HG03354 (cell line): ENCODE results near the gene METAP1.
"Not testable (repeated sequence)": the region's sequence is repeated elsewhere in the genome, so short reads cannot be mapped to it uniquely, and the experiment has no call there.

Experiments
- ATAC-seq: cut with Tn5 transposase; IDR thresholded peaks from one replicate; pipeline ENCODE4 v1.9.1; 2021; ENCODE audit warnings: mild to moderate bottlenecking; ENCODE audit not compliant: unreplicated experiment, poor library complexity, severe bottlenecking

METAP1 gene

DNA sequence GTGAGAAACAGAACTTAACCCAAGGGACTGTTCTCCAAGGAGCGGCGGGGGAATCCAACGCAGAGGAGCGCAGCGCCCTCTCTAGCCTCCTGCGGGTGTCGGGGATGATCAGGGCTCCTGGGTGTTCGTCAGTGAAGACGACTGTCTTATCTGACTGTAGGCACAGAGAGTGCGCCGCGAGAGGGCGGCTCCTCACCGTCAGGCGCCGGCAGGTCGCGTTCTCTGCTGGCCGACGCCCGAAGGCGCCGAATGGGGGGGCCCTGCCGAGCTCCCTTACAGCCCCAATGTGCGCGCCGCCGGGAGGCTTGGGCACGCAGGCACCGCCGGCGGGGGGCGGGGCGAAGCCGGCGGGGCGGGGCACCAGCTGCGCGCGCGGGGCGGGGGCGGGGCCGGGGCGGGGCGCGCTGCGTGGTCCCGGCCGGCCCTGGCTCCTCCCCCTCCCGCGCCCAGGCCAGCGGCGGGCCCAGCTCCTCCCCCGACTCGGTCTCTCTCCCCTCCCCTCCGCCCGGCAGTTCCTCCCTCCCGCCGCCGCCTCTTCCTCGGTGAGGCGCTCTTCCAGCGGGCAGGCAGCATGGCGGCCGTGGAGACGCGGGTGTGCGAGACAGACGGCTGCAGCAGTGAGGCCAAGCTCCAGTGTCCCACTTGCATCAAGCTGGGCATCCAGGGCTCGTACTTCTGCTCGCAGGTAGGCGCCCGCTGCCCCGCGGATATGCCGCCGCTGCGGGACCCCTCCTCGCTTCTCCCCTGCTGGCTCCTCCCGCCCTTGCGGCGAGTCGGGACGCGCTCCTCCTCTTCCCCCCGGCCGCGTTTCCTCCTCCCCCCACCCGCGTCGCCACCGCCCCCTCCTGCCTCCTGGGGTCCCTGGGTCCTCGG is at the start of gene METAP1:
METAP1 (plus strand) TSS at position 539 of the 873 bp plus-strand sequence; CDS start at position 572, 33 bp downstream.
- peak; percentile 94 for ATAC-seq

DNA sequence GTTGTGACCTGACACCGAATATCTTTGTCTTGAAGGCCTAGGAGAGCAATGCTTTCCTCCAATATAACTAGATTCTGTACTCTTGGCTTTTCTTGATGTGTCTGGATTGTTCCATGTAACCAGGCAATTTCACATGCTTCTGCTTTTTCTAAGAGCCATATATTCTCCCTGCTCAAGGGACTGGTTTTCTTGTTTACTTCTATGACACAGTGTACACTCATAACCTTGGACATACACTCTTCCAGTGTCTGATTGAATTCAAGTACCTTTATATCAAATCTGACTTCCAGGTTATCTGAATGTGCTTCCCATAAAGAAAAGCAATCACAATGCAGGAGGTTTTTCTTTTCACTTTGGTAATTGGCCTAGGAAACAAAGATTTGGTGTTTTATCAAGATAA is 49.2 kb upstream of the METAP1 start:
- ATAC-seq = no peak

DNA sequence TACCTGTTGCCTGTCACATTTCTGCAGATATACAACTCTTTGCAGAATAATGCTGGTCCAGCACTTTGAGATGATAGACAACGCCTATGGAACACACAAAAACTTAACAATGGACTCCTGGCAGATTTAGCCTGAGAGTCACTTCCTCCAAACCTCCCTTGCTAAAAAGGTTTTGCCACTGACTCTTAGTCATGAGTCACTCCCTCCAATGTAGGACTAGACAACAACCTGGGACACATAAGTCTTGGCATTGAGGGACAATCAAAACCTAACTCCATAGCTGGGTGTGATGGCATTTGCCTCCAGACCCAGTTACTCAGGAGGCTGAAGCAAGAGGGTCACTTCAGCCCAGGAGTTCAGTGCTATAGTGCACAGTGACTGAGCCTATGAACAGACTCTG is 44.6 kb upstream of the METAP1 start:
- ATAC-seq = no peak

DNA sequence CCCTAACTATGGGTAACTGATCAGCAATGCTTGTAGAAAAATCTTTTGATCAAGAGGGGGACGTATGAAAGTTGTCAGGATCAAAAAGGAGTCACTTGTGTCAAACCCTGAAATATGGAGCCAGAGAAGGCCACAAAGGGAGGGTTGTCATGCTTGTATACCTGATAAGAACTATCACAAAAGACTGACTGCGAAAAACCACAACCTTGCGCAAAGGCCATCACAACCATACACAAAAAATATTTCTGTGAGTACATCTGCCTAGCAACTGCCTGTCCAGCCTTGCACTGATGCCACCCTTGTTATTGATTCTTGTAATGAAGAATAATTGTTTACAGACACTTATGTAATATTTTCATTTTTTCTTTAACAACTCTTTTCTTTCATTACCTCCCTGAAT is 43.8 kb upstream of the METAP1 start:
- ATAC-seq = no peak

DNA sequence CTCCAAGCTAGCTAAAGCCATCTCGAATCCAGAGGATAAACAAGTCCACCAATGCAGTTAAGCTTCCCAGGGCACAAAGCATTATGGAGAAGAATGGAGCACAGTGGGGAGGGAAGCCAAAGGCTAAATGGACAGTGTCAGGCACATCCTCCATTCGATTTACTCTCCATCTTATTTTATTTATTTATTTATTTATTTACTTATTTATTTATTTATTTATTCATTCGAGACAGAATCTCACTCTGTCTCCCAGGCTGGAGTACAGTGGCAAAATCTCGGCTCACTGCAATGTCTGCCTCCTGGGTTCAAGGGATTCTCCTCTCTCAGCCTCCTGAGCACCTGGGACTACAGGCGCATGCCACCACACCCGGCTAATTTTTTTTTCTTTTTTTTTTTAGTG is 40.3 kb upstream of the METAP1 start:
- ATAC-seq = no peak

DNA sequence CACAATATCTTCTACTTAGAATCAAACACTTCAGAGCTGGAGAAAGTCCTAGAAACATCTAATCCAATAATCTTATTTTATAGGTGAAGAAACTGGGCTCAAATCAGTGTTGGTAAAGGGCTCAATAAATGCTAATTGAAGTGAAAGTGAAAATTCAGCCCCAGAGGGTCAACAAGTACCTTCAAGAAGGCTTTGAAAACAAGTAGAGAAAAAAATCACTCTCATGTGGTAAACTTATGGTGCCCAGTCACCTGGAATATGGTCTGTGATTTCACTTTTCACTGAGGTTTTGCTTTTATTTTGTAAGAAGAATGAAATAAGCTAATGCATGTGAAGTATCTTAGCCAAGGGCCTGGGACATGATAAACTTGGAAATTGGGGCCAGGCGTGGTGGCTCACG is 37.5 kb upstream of the METAP1 start:
- ATAC-seq = no peak

DNA sequence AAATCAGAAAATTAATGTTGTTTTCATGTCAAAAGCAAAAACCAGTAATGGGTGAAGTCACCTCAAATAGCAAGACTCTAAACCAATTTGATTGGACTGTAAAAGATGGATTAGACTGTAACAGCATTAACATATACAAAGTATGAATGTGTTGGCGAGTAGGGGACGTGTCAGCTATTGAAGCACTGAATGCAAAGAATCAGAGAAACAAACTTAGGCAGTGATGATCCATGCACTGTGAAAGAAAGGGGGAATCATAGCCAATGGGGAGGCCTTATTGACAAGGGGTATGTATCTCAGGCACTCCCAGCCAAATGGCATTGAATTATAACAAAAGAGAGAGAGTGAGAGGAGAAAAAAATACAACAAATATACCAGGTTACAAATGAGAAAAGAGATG is 36.1 kb upstream of the METAP1 start:
- ATAC-seq = no peak

DNA sequence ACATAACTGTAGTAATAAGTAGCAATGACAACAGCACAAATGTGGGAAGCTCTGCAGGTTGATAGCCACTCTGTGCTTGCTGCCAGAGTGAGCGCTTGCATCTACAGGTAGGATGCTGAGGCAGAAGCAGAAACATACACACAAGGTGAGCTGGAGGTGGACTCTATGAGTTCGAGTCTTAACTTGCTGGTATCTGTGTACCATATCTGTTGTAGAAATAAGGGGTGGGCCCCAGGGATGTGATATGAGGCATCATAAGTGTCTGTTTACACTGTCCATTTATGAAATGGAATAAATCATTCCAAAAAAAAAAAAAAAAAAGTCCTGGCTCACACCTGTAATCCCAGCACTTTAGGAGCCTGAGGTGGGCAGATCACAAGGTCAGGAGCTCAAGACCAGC is 33.8 kb upstream of the METAP1 start:
- ATAC-seq = no peak

DNA sequence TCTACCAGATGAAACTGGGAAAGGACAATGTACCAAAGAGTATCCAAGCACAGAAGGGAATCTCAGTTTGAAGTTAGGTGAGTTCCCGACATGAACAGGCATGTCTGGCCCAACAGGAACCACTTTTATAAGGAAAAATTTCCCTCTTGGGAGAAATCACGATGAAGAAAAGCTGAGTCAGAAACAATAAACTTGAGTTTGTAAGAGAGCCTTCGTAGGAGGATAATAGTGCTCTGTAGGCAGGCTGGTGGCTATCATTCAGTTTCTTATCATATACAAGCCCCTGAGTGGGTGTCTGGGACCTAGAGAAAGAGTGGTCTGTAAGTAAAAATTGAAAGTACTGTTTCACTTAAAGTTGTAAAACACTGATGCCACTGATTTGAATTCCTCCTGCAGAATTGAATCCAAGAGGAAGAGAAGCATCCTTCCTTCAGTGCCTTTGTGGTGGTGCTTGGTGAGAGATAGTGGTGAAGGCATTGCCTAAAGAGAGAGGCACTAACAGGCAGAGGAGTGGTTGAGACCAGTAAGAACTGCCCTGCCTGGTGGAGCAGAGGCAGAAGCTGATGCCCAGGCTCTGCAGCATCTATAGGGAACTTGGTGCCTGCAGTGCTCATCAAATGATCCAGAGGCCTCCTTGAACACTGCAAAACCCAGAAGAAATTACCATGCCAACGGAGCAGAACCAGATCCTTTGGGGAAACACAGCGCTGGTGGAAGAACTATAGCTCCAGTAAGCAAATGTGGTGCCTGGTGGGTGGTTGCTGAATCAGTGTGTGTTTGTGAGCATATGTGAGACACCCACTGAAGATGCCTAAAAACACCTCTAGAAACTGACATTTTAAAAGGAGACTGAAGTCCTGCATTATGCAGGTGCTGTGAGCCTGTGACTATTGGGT is 31.7 kb upstream of the METAP1 start:
- no peak for ATAC-seq

DNA sequence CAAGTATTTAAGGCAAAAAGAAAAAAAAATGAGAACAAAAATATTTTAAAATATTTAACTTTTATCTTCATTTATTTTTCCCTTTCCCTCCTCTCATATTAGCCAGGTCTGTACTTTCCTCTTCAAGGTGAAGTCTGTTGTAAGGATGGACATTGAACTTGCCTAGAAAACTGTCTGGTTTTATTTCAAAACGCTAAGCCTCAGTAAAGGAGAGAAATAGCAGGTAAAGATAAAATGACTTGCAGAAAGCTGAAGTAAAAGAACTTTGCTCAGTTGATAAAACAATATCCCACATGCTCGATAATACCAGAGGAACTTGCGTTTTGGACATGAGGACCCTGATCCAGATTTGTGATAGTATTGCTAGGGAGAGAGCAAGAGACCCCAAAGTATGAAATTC is 28.6 kb upstream of the METAP1 start:
- no peak for ATAC-seq

DNA sequence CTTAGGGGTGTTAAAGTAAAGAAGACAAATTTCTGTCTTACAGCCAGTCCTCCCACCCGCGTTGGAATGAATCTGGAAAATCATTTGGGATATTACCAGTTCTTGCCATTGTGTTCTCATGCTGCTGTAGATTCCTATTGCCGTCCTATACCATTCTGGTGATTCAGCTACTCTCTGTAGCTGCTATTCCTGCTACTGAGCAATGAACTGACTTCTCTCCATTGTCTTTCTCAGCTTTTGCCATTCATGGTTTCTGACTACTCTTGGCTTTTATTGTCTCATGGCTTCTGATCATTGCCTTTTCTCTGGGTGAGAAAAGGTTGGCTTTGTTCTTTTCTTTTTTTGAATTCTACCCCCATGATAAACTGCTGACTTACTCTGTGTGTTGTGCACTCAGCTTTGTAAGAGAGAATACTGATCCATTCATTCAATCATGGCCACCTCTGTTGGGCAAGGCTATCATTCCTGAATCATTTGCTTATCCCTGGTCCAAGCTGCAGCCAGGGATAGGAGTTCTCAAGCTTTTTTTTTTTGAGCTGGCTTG is 27.7 kb upstream of the METAP1 start:
- ATAC-seq = no peak

DNA sequence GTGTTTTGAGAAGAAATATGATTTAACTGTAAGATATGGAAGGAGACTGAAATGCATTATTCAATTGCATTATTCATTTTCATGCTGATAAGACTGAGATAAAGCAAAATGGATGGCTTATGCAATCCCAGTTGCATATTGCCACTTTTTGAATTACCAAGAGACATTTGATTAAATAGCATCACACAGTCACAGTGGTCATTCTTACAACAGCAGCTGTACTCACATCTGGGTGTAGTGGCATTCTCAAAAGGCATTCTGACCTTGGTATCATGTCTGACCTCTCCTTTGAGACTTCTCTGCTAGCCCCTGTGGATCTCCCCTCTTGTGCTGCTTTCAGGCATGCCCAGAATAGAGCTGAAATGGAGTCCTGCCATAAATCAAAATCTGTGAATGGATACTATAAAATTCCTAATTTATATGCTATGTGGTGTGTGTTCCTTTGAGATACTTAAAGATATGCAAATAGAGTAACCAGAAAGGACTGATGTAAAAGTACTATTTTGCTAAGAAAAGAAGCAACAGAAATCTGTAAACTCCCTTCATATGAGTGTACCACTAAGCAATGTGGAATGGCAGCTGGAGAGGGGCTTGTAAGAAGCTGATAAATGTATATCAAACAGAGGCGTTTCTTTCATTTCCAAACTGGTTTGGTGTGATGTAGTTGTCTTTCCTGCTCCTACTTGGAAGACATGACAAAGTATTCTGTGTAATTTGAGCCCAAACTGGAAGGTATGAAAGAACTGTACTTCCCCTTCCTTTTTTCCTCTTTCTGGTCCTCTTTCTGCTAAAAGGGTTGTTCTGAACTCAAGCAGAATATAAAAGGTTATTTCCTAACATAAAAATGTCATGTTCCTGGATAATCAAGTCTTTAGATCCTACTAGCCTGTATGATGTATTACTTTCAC is 25.4 kb upstream of the METAP1 start:
- ATAC-seq = no peak

DNA sequence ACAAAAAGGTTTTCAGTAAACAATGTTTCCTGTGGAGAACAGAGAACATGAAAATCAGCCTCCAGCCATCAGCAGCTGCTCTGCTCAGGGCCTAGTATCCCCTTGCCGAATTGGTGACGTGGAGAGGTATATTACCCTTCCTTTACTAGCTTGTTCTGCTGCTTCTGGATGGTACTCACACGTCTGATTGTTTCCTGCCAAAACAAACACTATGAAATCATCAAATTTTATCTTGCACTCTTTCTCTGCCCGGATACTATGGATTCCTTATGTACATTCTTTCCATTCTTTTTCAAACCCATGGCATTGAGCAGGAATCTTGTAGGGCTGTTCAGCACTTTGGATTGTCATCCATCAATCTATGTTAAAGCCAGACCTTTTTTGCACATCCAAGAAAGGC is 18.8 kb upstream of the METAP1 start:
- no peak for ATAC-seq

DNA sequence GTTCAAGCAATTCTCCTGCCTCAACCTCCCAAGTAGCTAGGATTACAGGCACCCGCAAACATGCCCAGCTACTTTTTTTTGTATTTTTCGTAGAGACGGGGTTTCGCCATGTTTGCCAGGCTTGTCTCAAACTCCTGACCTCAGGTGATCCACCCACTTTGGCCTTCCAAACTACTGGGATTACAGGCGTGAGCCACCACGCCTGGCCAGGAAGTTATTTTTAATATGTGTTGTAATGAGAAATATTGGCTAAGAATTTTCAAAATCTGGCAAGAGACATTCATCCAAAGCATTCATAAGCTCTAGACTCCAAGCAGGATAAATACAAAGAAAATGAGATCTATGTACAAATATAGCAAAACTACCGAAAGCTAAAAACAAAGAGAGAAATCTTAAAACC is 18.0 kb upstream of the METAP1 start:
- no peak for ATAC-seq

DNA sequence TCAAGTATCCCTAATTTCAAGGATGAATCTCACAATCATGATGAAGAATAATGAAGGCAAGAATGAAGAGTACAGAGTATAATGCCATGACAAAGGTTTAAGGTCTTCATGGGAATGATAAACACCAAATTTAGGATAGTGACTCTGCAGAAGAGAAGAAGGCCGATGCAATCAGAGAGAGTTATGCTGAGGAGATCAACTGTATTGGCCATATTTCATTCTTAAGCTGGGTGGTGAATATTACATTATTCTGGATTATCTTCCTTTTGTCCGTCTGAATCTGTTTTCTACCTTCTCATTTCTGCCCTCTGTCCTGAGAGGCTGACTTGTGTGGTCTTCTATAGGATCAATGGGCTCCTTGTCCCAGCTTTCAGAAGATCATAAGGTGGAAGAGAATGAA is 7.8 kb upstream of the METAP1 start:
- ATAC-seq = no peak

DNA sequence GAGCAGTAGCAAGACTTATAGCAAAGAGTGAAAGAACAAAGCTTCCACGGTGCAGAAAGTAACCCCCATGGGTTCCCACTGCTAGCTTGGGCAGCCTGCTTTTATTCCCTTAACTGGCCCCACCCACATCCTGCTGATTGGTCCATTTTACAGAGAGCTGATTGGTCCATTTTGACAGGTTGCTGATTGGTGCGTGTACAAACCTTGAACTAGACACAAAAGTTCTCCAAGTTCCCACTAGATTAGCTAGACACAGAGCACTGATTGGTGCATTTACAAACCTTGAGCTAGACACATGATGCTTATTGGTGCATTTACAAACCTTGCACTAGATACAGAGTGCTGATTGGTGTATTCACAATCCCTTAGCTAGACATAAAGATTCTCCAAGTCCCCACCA is 2.7 kb upstream of the METAP1 start:
- ATAC-seq = not testable (repeated sequence)

DNA sequence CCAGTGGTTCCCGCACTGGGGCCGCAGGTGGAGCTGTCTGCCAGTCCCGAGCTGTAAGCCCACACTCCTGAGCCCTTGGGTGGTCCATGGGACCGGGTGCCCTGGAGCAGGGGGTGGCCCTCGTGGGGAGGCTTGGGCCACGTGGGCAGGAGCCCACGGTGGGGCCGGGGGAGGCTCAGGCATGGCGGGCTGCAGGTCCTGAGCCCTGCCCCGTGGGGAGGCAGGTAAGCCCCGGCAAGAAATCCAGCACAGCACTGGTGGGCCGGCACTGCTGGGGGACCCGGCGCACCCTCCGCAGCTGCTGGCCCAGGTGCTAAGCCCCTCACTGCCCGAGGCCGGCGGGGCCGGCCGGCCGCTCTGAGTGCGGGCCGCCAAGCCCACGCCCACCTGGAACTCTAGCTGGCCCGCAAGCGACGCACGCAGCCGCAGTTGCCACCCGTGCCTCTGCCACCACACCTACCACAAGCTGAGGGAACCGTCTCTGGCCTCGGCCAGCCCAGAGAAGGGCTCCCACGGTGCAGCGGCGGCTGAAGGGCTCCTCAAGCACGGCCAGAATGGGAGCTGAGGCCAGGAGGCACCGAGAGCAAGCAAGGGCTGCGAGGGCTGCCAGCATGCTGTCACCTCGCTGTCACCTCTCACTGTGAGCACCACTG is 2.0 kb upstream of the METAP1 start:
- no peak for ATAC-seq

DNA sequence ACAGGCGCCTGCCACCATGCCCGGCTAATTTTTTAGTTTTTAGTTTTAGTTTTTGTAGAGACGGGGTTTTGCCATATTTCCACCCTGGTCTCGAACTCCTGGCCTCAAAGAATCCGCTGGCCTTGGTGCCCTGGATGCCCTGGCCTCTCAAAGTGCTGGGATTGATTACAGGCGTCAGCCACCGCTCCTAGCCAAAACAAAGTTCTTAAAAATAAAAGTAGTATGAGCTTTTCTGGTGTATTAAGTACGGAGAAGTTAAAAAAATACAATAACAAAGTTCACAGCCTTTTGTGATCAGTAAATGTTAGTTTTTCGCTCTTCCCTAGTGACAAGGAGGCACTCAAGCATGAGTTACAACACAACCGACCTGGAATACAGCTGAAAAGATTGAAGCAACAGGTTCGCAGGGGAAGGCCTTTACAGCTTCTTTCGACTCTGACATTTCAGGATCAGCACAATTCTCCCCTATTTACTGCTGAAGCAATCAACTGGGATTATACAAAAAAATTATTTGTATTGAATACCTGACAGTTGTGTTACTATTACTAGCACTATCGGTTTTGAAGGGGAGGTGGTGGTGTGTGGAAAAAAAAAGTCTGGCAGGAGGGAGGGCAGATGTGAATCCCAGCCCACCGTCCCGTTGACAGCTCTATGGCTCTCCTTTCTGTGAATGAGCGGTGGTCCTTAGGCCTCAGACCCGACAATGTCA is 893 bp upstream of the METAP1 start:
- no peak for ATAC-seq
